Activated CD8-positive, alpha-beta memory T cell treated with anti-CD3 and anti-CD28 coated beads for 36 hours (primary cell): ENCODE results near the gene MIR17HG. TPM values are rescaled to one million over a fixed set of nuclear protein-coding genes. Genes with fewer than 3 reads are reported as not detected.

Source experiments
- CTCF ChIA-PET: fragments of 350-600 bp; sonication (Branson Sonifier 250); formaldehyde crosslinking; loops from one replicate; lab custom pipeline; 2021; ENCODE audit warnings: antibody characterized with exemption; lab: Charles Lee
- POLR2A ChIA-PET: fragments of 350-600 bp; sonication (Branson Sonifier 250); formaldehyde crosslinking; loops from one replicate; lab custom pipeline; 2021; ENCODE audit warnings: antibody characterized with exemption; lab: Charles Lee
- total RNA-seq, 2 experiments: library from RNA; stranded (reverse); gene quantifications; one replicate each; pipeline ENCODE4 v1.2.3, GENCODE V29; 2021

The MIR17HG gene
- total RNA-seq, 2 experiments from 2014 or later: 35.4 to 36.4 TPM

GRCh38 chr13:91399189-91400062, 51.9 kb downstream of the MIR17HG start:
- CTCF ChIA-PET: interaction anchor here (1.0 to 1.3 kb wide), 2 partner anchors 24 to 50 kb away, joined by 3 to 4 read pairs; no protein-coding TSS in a partner anchor
- POLR2A ChIA-PET: no interaction called here

GRCh38 chr13:91400063-91400399, 52.5 kb downstream of the MIR17HG start:
- CTCF ChIA-PET: no interaction called here

GRCh38 chr13:91400671-91401070, 53.2 kb downstream of the MIR17HG start:
- POLR2A ChIA-PET: no interaction called here
- CTCF ChIA-PET: no interaction called here

More at GRCh38 chr13:91400063-91400399, 52.5 kb downstream of the MIR17HG start:
- POLR2A ChIA-PET: no interaction called here

GRCh38 chr13:91401920-91402319, 54.4 kb downstream of the MIR17HG start:
- ChIA-PET CTCF (no interaction called here), POLR2A (no interaction called here)

Other genes starting within 250 kb of the MIR17HG start
- gene GPC5, start 50.9 kb downstream of the MIR17HG start, total RNA-seq: under 1 TPM; 0.15 to 0.17 TPM